CD14-positive monocyte (primary cell): ENCODE data around the gene CDH13. TPM values are rescaled to one million over a fixed set of nuclear protein-coding genes. Genes with fewer than 3 reads are reported as not detected.

Experiments
- DNase-seq, 3 donors: peaks; one replicate each; pipeline ENCODE4 v3.0.0-alpha.2; 2011 to 2022
- H2AFZ ChIP-seq: 2 replicates; pipeline ENCODE4 v1.6.0; 2012; ENCODE audit warnings: mild to moderate bottlenecking, low read depth, low read length, inconsistent platforms; ENCODE audit not compliant: insufficient read depth, poor library complexity, severe bottlenecking
- H3K27ac ChIP-seq, 2 donors: 1 replicate in 1 of 2; 2 replicates in 1 of 2; pipeline ENCODE4 v1.5.1; 2012 to 2013; ENCODE audit warnings: low read length in 2 of 2, control low read depth in 1 of 2, inconsistent platforms in 1 of 2, low read depth in 1 of 2, mild to moderate bottlenecking in 1 of 2
- H3K27me3 ChIP-seq, 2 donors: one replicate each; pipeline versions ENCODE4 v1.6.0 to v1.6.1; 2011 to 2013; ENCODE audit warnings: low read length in 2 of 2; ENCODE audit not compliant: control insufficient read depth in 2 of 2, insufficient read depth in 2 of 2
- H3K36me3 ChIP-seq, 2 donors: replicated peaks in 1 of 2; 1 replicate in 1 of 2; 2 replicates in 1 of 2; pipeline versions ENCODE4 v1.5.1 to v1.6.1; 2012 to 2013; ENCODE audit warnings: low read length in 2 of 2, control low read depth in 1 of 2, inconsistent platforms in 1 of 2, mild to moderate bottlenecking in 1 of 2; ENCODE audit not compliant: insufficient read depth in 2 of 2, control insufficient read depth in 1 of 2
- H3K4me1 ChIP-seq, 2 donors: 1 replicate in 1 of 2; 2 replicates in 1 of 2; pipeline versions ENCODE4 v1.5.1 to v1.6.1; 2012 to 2013; ENCODE audit warnings: low read length in 2 of 2, control low read depth in 1 of 2, inconsistent platforms in 1 of 2, mild to moderate bottlenecking in 1 of 2, moderate library complexity in 1 of 2; ENCODE audit not compliant: insufficient read depth in 2 of 2, control insufficient read depth in 1 of 2
- H3K4me2 ChIP-seq: replicated peaks from 2 replicates; pipeline ENCODE3; 2012; ENCODE audit warnings: low read length, moderate library complexity, mild to moderate bottlenecking; ENCODE audit not compliant: poor library complexity, severe bottlenecking; ENCODE audit errors: extremely low read depth
- H3K4me3 ChIP-seq, 3 experiments: fragments of 200-600 bp in 1 of 3; sonication (generic) in 1 of 3; replicated peaks in 1 of 3; 1 replicate in 2 of 3; 2 replicates in 1 of 3; pipeline ENCODE4 v1.5.1; 2011 to 2013; ENCODE audit warnings: low read length in 3 of 3, mild to moderate bottlenecking in 3 of 3, control low read depth in 2 of 3, low read depth in 2 of 3, inconsistent platforms in 1 of 3, moderate library complexity in 1 of 3
- H3K79me2 ChIP-seq: 2 replicates; pipeline ENCODE4 v1.6.0; 2012; ENCODE audit warnings: mild to moderate bottlenecking, control low read depth, inconsistent platforms, low read length, moderate library complexity; ENCODE audit not compliant: insufficient read depth
- H3K9ac ChIP-seq: 2 replicates; pipeline ENCODE4 v1.6.0; 2017; ENCODE audit warnings: low read length, mild to moderate bottlenecking; ENCODE audit not compliant: insufficient read depth, poor library complexity, severe bottlenecking
- H3K9me3 ChIP-seq, 2 donors: replicated peaks in 1 of 2; 1 replicate in 1 of 2; 2 replicates in 1 of 2; pipeline versions ENCODE4 v1.5.1 to v1.6.1; 2012 to 2013; ENCODE audit warnings: low read length in 2 of 2, control low read depth in 1 of 2; ENCODE audit not compliant: control insufficient read depth in 1 of 2, insufficient read depth in 1 of 2
- H4K20me1 ChIP-seq: 2 replicates; pipeline ENCODE4 v1.6.0; 2012; ENCODE audit warnings: mild to moderate bottlenecking, low read length, control low read depth, moderate library complexity; ENCODE audit not compliant: insufficient read depth
- H3K27ac Mint-ChIP-seq, 7 donors: one replicate each; pipeline ENCODE4 v1.8.0; 2020; ENCODE audit warnings: mild to moderate bottlenecking in 7 of 7, mixed read lengths in 7 of 7, moderate library complexity in 6 of 7, inconsistent platforms in 2 of 7
- H3K27me3 Mint-ChIP-seq, 3 donors: one replicate each; pipeline ENCODE4 v1.8.0; 2021 to 2022; ENCODE audit warnings: low read depth in 3 of 3, mild to moderate bottlenecking in 3 of 3, mixed read lengths in 3 of 3, moderate library complexity in 3 of 3, inconsistent platforms in 1 of 3
- H3K36me3 Mint-ChIP-seq, 2 donors: one replicate each; pipeline ENCODE4 v1.8.0; 2020; ENCODE audit warnings: mixed read lengths in 2 of 2, inconsistent platforms in 1 of 2, mild to moderate bottlenecking in 1 of 2
- H3K4me1 Mint-ChIP-seq: one replicate; pipeline ENCODE4 v1.8.0; 2020; ENCODE audit warnings: mild to moderate bottlenecking, mixed read lengths
- H3K4me3 Mint-ChIP-seq, 2 donors: one replicate each; pipeline ENCODE4 v1.8.0; 2020; ENCODE audit warnings: mild to moderate bottlenecking in 2 of 2, mixed read lengths in 2 of 2, moderate library complexity in 1 of 2
- H3K9me3 Mint-ChIP-seq, 7 donors: one replicate each; pipeline ENCODE4 v1.8.0; 2020 to 2022; ENCODE audit warnings: mixed read lengths in 7 of 7, mild to moderate bottlenecking in 6 of 7, moderate library complexity in 6 of 7, inconsistent platforms in 2 of 7
- WGBS: methylation state at CpG from one replicate; pipeline ENCODE4 v1.1.5; 2013; ENCODE audit warnings: missing lambda C conversion rate; ENCODE audit not compliant: insufficient coverage; 5-methylcytosine and 5-hydroxymethylcytosine counted together
- intact Hi-C, 2 donors: fragments of 100-400 bp; cut with micrococcal nuclease; formaldehyde crosslinking; loops; one replicate each; pipeline versions ENCODE4 v1.15.0 to v1.15.1; 2023
- polyA plus RNA-seq, 3 donors: library from polyadenylated mRNA; depleted of rRNA in 1 of 3; unstranded in 2 of 3; stranded (reverse) in 1 of 3; fragments of 300-500 nt in 2 of 3; fragments of >200 nt in 1 of 3; fragmentation: Illumina TruSeq in 2 of 3; gene quantifications; 1 replicate in 2 of 3; 2 replicates in 1 of 3; pipeline ENCODE4 v1.2.3, GENCODE V29; 2012 to 2021
- TF ChIP-seq, protein P1 (sequence below): fragments of 200-600 bp; IDR thresholded peaks from one replicate; pipeline ENCODE4 v1.8.0; 2022; ENCODE audit warnings: antibody characterized with exemption, mild to moderate bottlenecking

The CDH13 gene
- polyA plus RNA-seq, 3 donors = 0.13 to 0.19 TPM; not detected in 1

DNA sequence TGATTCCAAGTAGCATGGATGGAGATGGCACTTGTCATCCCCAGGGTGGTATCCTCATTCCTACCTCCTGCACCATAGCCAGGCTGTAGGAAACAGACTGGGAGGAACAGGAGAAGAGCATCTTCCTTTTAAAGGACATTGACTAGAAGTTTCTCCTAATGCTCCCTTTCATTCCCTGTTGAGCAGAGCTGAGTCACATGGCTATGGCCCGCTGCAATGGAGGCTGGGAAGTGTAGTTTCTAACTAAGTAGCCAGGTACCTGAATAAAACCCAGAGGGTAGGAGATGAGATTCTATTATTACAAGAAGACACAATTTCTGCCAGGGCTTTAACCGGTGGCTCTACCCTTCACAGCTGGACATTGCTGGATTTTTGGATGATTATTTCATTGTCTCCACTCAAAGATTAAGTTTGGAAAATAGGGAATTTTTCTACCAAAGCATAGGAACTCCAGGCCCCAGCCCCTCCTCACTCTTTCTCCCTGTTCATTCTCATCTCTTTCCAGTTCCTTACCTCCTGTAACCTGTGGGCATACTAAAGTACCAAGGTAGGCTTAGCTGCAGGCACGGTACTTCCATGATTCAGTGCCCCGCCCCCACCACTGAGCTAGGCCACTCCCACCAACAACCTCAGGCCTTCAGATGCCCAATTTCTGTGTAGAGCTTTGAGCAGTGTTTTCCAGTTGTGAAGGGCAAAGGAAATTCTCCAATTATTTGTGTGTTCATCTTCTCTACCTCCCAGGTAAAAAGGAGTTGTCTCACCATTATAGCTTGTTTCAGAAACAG lies 378.3 kb downstream of the CDH13 start:
- Mint-ChIP-seq H3K27ac (peak overlapping the region in 1 of 7 donors; percentile 46), H3K27me3 (peaks cover 0 to 7% (median 1%) of the 10 kb centered on the region in 3 donors), H3K4me1 (no peaks in the 10 kb centered on the region), H3K36me3 (no peaks in the 10 kb centered on the region), H3K4me3 (no peak overlapping the region), H3K9me3 (peaks cover 3 to 22% (median 9%) of the 10 kb centered on the region in 7 donors)
- no peaks in the 10 kb centered on the region for H4K20me1 ChIP-seq
- WGBS = no CpG with 5 or more reads among the region's 4 CpGs
- TF ChIP-seq, protein P1, sequence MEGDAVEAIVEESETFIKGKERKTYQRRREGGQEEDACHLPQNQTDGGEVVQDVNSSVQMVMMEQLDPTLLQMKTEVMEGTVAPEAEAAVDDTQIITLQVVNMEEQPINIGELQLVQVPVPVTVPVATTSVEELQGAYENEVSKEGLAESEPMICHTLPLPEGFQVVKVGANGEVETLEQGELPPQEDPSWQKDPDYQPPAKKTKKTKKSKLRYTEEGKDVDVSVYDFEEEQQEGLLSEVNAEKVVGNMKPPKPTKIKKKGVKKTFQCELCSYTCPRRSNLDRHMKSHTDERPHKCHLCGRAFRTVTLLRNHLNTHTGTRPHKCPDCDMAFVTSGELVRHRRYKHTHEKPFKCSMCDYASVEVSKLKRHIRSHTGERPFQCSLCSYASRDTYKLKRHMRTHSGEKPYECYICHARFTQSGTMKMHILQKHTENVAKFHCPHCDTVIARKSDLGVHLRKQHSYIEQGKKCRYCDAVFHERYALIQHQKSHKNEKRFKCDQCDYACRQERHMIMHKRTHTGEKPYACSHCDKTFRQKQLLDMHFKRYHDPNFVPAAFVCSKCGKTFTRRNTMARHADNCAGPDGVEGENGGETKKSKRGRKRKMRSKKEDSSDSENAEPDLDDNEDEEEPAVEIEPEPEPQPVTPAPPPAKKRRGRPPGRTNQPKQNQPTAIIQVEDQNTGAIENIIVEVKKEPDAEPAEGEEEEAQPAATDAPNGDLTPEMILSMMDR = no peak
- no peaks in the 10 kb centered on the region for H3K36me3 ChIP-seq
- H3K79me2 ChIP-seq = no peaks in the 10 kb centered on the region
- H3K9ac ChIP-seq = no peak overlapping the region
- no peaks in the 10 kb centered on the region for H3K4me1 ChIP-seq
- no peak overlapping the region for H3K4me3 ChIP-seq
- no peak overlapping the region for H3K27ac ChIP-seq
- no peak overlapping the region for H3K4me2 ChIP-seq
- H3K27me3 ChIP-seq = no peaks in the 10 kb centered on the region
- H2AFZ ChIP-seq = no peak overlapping the region
- intact Hi-C loops = no loop called here
- peaks cover 0 to 3% of the 10 kb centered on the region in 2 donors for H3K9me3 ChIP-seq
- no peak for DNase-seq

DNA sequence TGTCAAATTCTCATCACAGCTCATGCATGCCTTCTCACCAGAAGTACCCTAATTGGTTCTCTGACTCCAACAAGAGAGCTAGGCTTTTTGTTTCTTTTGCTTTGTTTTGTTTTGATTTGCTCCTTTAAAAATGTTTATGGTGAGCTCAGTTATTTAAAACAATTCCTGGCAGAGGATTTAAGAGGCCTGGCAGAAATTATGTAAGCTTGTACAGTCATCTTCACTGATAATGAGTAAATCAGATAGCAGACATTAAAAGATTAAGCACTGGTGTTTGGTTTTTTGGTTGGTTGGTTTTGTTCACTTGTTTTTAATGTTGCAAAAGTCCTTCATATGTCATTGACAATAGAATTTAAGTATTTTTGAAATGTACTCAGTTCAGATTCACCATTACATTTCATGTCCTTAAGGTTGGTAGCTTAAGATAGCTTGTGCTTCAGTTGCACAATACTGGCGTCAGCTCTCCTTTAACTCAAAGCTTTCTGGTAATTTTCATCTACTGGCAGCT lies 378.9 kb downstream of the CDH13 start:
- Mint-ChIP-seq H3K36me3 (no peaks in the 10 kb centered on the region), H3K4me1 (no peaks in the 10 kb centered on the region), H3K27me3 (peaks cover 0 to 4% (median 1%) of the 10 kb centered on the region in 3 donors), H3K9me3 (peaks cover 3 to 16% (median 6%) of the 10 kb centered on the region in 7 donors), H3K4me3 (no peak overlapping the region), H3K27ac (no peak overlapping the region)
- H3K4me2 ChIP-seq = no peak overlapping the region
- no peak for DNase-seq
- H3K27ac ChIP-seq = no peak overlapping the region
- H3K4me1 ChIP-seq = no peaks in the 10 kb centered on the region
- no peaks in the 10 kb centered on the region for H3K79me2 ChIP-seq
- H3K4me3 ChIP-seq = no peak overlapping the region
- H3K9me3 ChIP-seq = peaks cover 0 to 3% of the 10 kb centered on the region in 2 donors
- H3K36me3 ChIP-seq = no peaks in the 10 kb centered on the region
- no peak overlapping the region for H3K9ac ChIP-seq
- no peaks in the 10 kb centered on the region for H4K20me1 ChIP-seq
- WGBS = no CpG with 5 or more reads among the region's 1 CpG
- H2AFZ ChIP-seq = no peak overlapping the region
- intact Hi-C loops = no loop called here
- no peaks in the 10 kb centered on the region for H3K27me3 ChIP-seq
- TF ChIP-seq, protein P1 = no peak
